Body of pancreas (tissue), 4 donors: ENCODE measurements around the gene CPSF4L. TPM values are rescaled to one million over a fixed set of nuclear protein-coding genes. Genes with fewer than 3 reads are reported as not detected.

Experiments
- ATAC-seq: fragments of 150-250 bp; one replicate; pipeline ENCODE4 v1.9.1; 2016
- DNase-seq, 4 donors: peaks; one replicate each; pipeline ENCODE4 v3.0.0-alpha.2; 2019
- H3K27ac ChIP-seq, 4 donors: fragments of 200-600 bp; sonication (generic); 1 replicate in 3 of 4; 2 replicates in 1 of 4; pipeline versions ENCODE4 v1.5.1 to v1.6.1; 2016 to 2019; ENCODE audit warnings: mild to moderate bottlenecking in 1 of 4, mixed read lengths in 1 of 4, moderate library complexity in 1 of 4
- H3K27me3 ChIP-seq, 2 donors: fragments of 200-600 bp; sonication (generic); one replicate each; pipeline ENCODE4 v1.6.0; 2016; ENCODE audit warnings: mild to moderate bottlenecking in 1 of 2
- H3K36me3 ChIP-seq, 2 donors: fragments of 200-600 bp; sonication (generic); replicated peaks in 1 of 2; 2 replicates each; pipeline ENCODE4 v1.5.1; 2016; ENCODE audit warnings: low read depth in 2 of 2; ENCODE audit not compliant: insufficient read depth in 1 of 2
- H3K4me1 ChIP-seq: fragments of 200-600 bp; sonication (generic); one replicate; pipeline ENCODE4 v1.6.0; 2016
- H3K4me3 ChIP-seq, 2 donors: fragments of 200-600 bp; sonication (generic); 1 replicate in 1 of 2; 2 replicates in 1 of 2; pipeline ENCODE4 v1.5.1; 2016 to 2019
- H3K9me3 ChIP-seq, 3 donors: fragments of 200-600 bp; sonication (generic); 1 replicate in 2 of 3; 2 replicates in 1 of 3; pipeline ENCODE4 v1.5.1; 2016
- POLR2A ChIP-seq, 3 donors: fragments of 450-650 bp; IDR thresholded peaks; one replicate each; pipeline ENCODE4 v1.6.1; 2016; ENCODE audit warnings: antibody characterized with exemption in 3 of 3, mild to moderate bottlenecking in 2 of 3
- WGBS, 2 donors: methylation state at CpG; one replicate each; pipeline ENCODE4 v1.1.5; 2017; 5-methylcytosine and 5-hydroxymethylcytosine counted together
- intact Hi-C: fragments of 100-400 bp; cut with DNase I; formaldehyde crosslinking; loops from one replicate; pipeline ENCODE4 v1.15.1; 2023
- total RNA-seq, 2 donors: library from RNA; depleted of rRNA; stranded (reverse); fragments of >200 nt; gene quantifications; one replicate each; pipeline ENCODE4 v1.1.0, GENCODE V29; 2016
- TF ChIP-seq, protein P1 (sequence below), 7 experiments: fragments of 450-650 bp in 4 of 7; fragments of 200-600 bp in 3 of 7; sonication (generic) in 3 of 7; IDR thresholded peaks; one replicate each; pipeline ENCODE4 v1.5.1; 2016 to 2019; ENCODE audit warnings: antibody characterized with exemption in 7 of 7

The CPSF4L gene
- total RNA-seq, 2 donors from 2014 or later: not detected

DNA sequence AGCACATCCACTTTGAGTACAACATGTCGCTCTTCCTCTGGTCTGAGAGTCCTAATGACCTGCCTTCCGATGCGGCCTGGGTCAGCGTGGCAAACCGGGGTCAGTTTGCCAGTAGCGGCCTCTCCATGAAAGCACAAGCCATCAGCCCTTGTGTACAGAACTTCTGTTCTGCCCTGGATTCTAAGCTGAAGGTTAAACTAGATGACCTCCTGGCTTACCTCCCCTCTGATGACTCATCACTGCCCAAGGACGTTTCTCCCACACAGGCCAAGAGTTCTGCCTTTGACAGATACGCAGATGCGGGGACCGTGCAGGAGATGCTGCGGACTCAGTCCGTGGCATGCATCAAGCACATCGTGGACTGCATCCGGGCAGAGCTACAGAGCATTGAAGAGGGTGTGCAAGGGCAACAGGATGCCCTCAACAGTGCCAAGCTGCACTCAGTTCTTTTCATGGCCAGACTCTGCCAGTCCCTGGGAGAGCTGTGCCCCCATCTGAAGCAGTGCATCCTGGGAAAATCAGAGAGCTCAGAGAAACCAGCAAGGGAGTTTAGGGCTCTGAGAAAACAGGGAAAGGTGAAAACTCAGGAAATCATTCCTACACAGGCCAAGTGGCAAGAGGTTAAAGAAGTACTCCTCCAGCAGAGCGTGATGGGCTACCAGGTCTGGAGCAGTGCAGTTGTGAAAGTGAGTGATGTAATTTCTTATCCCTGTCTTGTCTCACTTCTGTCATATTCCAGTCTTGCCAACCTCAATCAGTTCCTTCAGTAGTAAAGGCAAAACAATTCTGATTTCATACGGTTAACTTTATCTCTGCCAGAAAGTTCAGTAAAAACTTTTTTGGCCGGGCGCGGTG is 60.2 kb downstream of the CPSF4L start:
- no peak overlapping the region for H3K27ac ChIP-seq
- ATAC-seq: no peak
- H3K9me3 ChIP-seq: no peaks in the 10 kb centered on the region
- no peaks in the 10 kb centered on the region for H3K27me3 ChIP-seq
- H3K36me3 ChIP-seq: peaks cover 4 to 41% of the 10 kb centered on the region in 2 donors
- peak in 2 of 4 donors; percentile 29 to 54 for DNase-seq
- no peak overlapping the region for H3K4me3 ChIP-seq
- intact Hi-C loops: no loop called here
- H3K4me1 ChIP-seq: peaks cover 30% of the 10 kb centered on the region
- TF ChIP-seq, protein P1, sequence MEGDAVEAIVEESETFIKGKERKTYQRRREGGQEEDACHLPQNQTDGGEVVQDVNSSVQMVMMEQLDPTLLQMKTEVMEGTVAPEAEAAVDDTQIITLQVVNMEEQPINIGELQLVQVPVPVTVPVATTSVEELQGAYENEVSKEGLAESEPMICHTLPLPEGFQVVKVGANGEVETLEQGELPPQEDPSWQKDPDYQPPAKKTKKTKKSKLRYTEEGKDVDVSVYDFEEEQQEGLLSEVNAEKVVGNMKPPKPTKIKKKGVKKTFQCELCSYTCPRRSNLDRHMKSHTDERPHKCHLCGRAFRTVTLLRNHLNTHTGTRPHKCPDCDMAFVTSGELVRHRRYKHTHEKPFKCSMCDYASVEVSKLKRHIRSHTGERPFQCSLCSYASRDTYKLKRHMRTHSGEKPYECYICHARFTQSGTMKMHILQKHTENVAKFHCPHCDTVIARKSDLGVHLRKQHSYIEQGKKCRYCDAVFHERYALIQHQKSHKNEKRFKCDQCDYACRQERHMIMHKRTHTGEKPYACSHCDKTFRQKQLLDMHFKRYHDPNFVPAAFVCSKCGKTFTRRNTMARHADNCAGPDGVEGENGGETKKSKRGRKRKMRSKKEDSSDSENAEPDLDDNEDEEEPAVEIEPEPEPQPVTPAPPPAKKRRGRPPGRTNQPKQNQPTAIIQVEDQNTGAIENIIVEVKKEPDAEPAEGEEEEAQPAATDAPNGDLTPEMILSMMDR (IDR thresholded peaks at IDR 0.05): no peak
- TF ChIP-seq POLR2A (IDR thresholded peaks at IDR 0.05): no peak
- WGBS, 2 donors: 76 to 77% methylated on average over 17 to 19 of the region's 19 CpGs

DNA sequence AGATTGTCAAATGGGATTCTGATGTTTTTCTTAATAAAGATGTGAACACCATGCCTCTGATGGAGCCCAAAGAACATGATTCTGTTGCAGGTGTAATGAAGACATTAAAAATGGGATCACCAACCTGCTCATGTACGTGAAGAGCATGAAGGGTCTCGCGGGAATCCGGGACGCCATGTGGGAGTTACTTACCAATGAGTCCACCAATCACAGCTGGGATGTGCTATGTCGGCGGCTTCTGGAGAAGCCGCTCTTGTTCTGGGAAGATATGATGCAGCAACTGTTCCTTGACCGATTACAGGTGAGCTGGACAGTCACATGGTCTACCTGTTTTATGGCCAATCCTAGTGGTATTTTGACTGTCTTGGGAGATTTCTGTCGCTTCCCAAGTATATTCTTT is 61.2 kb downstream of the CPSF4L start:
- Histone ChIP-seq H3K36me3 (peaks cover 0 to 35% of the 10 kb centered on the region in 2 donors), H3K4me1 (peaks cover 40% of the 10 kb centered on the region), H3K9me3 (no peaks in the 10 kb centered on the region), H3K27me3 (no peaks in the 10 kb centered on the region), H3K27ac (no peak overlapping the region), H3K4me3 (no peak overlapping the region)
- intact Hi-C loops: no loop called here
- no peak for DNase-seq
- TF ChIP-seq POLR2A (IDR thresholded peaks at IDR 0.05): no peak
- TF ChIP-seq, protein P1 (IDR thresholded peaks at IDR 0.05): no peak
- ATAC-seq: no peak
- WGBS, 2 donors: 85% methylated on average over 8 to 10 of the region's 10 CpGs

DNA sequence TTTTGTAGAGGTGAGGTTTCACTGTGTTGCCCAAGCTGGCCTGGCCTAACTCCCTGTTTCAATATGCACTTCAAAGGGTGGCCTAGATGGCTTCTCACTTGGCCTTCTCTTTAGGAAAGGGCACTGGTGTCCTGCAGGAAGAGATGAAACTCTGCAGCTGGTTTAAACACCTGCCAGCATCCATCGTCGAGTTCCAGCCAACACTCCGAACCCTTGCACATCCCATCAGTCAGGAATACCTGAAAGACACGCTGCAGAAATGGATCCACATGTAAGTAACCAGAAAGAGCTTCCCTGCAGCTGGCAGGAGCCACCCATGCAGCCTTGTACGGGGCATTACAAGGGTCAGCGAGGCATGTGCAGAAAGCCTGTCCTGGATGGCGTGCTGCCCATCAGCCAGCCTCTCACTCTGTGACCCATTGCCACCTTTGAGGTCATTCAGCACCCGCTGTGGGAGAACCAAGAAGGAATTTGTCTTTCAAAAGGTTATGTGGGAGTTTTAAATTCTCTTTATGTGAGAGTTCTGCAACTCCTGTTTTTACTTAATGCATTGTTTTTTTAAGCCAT is 61.8 kb downstream of the CPSF4L start:
- intact Hi-C loops: no loop called here
- no peak for TF ChIP-seq POLR2A (IDR thresholded peaks at IDR 0.05)

DNA sequence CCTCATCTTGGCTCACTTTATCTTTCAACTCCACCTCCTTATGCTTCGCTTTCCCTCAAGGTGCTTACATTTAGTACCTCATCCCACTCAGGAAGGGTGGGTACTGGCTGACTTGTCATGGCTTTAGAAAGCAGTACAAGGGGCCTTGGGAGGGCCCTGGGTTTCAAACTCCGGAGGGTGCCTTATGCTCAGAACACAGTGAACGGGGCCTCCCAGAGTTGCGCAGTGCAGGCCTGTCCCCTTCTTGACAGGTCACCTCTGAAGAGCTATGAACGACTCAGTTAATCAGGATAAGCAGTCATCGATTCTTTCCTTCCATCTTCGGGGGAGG is 62.8 kb downstream of the CPSF4L start:
- no peak for ATAC-seq
- Histone ChIP-seq H3K27me3 (no peaks in the 10 kb centered on the region), H3K36me3 (peaks cover 0 to 32% of the 10 kb centered on the region in 2 donors), H3K4me1 (peaks cover 49% of the 10 kb centered on the region), H3K9me3 (no peaks in the 10 kb centered on the region), H3K27ac (no peak overlapping the region), H3K4me3 (no peak overlapping the region)
- DNase-seq: no peak
- 88 to 89% methylated on average over 7 of the region's 7 CpGs for WGBS, 2 donors
- intact Hi-C loops: no loop called here
- TF ChIP-seq, protein P1 (IDR thresholded peaks at IDR 0.05): no peak
- TF ChIP-seq POLR2A (IDR thresholded peaks at IDR 0.05): no peak

More for the DNA sequence above, 61.8 kb downstream of the CPSF4L start:
- Histone ChIP-seq H3K27ac (no peak overlapping the region), H3K9me3 (no peaks in the 10 kb centered on the region), H3K27me3 (no peaks in the 10 kb centered on the region), H3K36me3 (peaks cover 0 to 35% of the 10 kb centered on the region in 2 donors), H3K4me3 (no peak overlapping the region), H3K4me1 (peaks cover 46% of the 10 kb centered on the region)
- 95 to 97% methylated on average over 7 to 8 of the region's 8 CpGs for WGBS, 2 donors
- no peak for DNase-seq
- no peak for ATAC-seq

Other genes with a start within 250 kb of the CPSF4L start
- gene SLC39A11, start 169.2 kb downstream of the CPSF4L start, total RNA-seq: 10 to 100 TPM; 27.8 to 39.6 TPM
- gene SSTR2, start 96.9 kb downstream of the CPSF4L start, total RNA-seq: 1 to 10 TPM in 1 of 2 donors, under 1 TPM in 1; 0.66 to 1.0 TPM
- gene COG1, start 68.8 kb downstream of the CPSF4L start, total RNA-seq: 10 to 100 TPM; 34.8 to 42.5 TPM
- gene CDC42EP4, start 50.1 kb upstream of the CPSF4L start, total RNA-seq: 10 to 100 TPM; 47.0 to 60.6 TPM